HG03432 (cell line): ENCODE measurements around the gene BAAT.

ENCODE experiments used
- ATAC-seq: cut with Tn5 transposase; IDR thresholded peaks from one replicate; pipeline ENCODE4 v1.9.1; 2021; ENCODE audit warnings: mild to moderate bottlenecking, moderate library complexity; ENCODE audit not compliant: unreplicated experiment

Gene BAAT

GRCh38 chr9:101324245-101324804 is 60.5 kb downstream of the BAAT start:
- no peak for ATAC-seq

- no peak for ATAC-seq
These were observed 61.7 kb downstream of the BAAT start for GRCh38 chr9:101323129-101323528.

- no peak for ATAC-seq
These were observed 67.1 kb downstream of the BAAT start for GRCh38 chr9:101317735-101318134.

GRCh38 chr9:101315112-101315450 is 69.7 kb downstream of the BAAT start:
- ATAC-seq = no peak

- no peak for ATAC-seq
These were observed 72.1 kb downstream of the BAAT start for GRCh38 chr9:101312661-101313060.

- ATAC-seq = peak; percentile 92
These were observed 72.9 kb downstream of the BAAT start for GRCh38 chr9:101311758-101312420.

- ATAC-seq = no peak
These were observed 73.6 kb downstream of the BAAT start for GRCh38 chr9:101311191-101311590.
